Panc1 (cell line): ENCODE results near the gene CYP2J2. TPM values are rescaled to one million over a fixed set of nuclear protein-coding genes. Genes with fewer than 3 reads are reported as not detected.

ENCODE experiments used
- ATAC-seq: fragments of 200-7000 bp; cut with Tn5 transposase; 2 replicates; pipeline ENCODE4 v1.9.1; 2020; ENCODE audit warnings: mild to moderate bottlenecking, moderate library complexity
- BruUV-seq: library from RNA; stranded (reverse); fragments of 400-500 nt; replicated peaks from 2 replicates; lab custom pipeline; 2021; lab: Mats Ljungman, UMichigan
- CTCF ChIA-PET: fragments of 300-600 bp; sonication (Branson Sonifier 250); formaldehyde crosslinking; loops from one replicate; lab custom pipeline; 2022; ENCODE audit warnings: antibody characterized with exemption; lab: Charles Lee
- POLR2A ChIA-PET: fragments of 300-600 bp; sonication (Branson Sonifier 250); formaldehyde crosslinking; loops from one replicate; lab custom pipeline; 2022; ENCODE audit warnings: antibody characterized with exemption; lab: Charles Lee
- DNase-seq: peaks from one replicate; pipeline ENCODE4 v3.0.0-alpha.2; 2010; ENCODE audit warnings: low read depth, low spot score
- H3K27ac ChIP-seq: 2 replicates; pipeline ENCODE4 v1.5.1; 2011; ENCODE audit warnings: mild to moderate bottlenecking, low read length, inconsistent platforms
- H3K27me3 ChIP-seq: fragments of 200-500 bp; sonication (Bioruptor generic); 2 replicates; pipeline ENCODE4 v1.6.0; 2014; ENCODE audit warnings: low read length, inconsistent platforms; ENCODE audit not compliant: control insufficient read depth, insufficient read depth
- H3K36me3 ChIP-seq: fragments of 200-500 bp; sonication (Bioruptor generic); 2 replicates; pipeline ENCODE4 v1.5.1; 2014; ENCODE audit warnings: inconsistent platforms, mild to moderate bottlenecking, low read length, moderate library complexity; ENCODE audit not compliant: control insufficient read depth, insufficient read depth
- H3K4me1 ChIP-seq: 2 replicates; pipeline ENCODE4 v1.5.1; 2011; ENCODE audit warnings: inconsistent platforms, mild to moderate bottlenecking, low read length, moderate library complexity; ENCODE audit not compliant: control insufficient read depth, insufficient read depth
- H3K4me3 ChIP-seq, 2 experiments: 2 replicates each; pipeline ENCODE4 v1.5.1; 2011 to 2012; ENCODE audit warnings: low read depth in 2 of 2, low read length in 2 of 2, mild to moderate bottlenecking in 2 of 2, inconsistent platforms in 1 of 2, moderate library complexity in 1 of 2
- H3K9me3 ChIP-seq: fragments of 200-500 bp; sonication (Bioruptor generic); 2 replicates; pipeline ENCODE4 v1.5.1; 2014; ENCODE audit warnings: low read depth, mild to moderate bottlenecking, inconsistent platforms, low read length, moderate library complexity; ENCODE audit not compliant: control insufficient read depth, insufficient read depth
- CTCF ChIP-seq: fragments of 450-650 bp; IDR thresholded peaks from 2 replicates; pipeline ENCODE4 v1.5.1; 2017; ENCODE audit warnings: mild to moderate bottlenecking
- POLR2AphosphoS5 ChIP-seq: IDR thresholded peaks from 2 replicates; pipeline ENCODE4 v1.6.1; 2012; ENCODE audit warnings: mild to moderate bottlenecking, low read depth, low read length, moderate library complexity
- REST ChIP-seq, 2 experiments: IDR thresholded peaks; 2 replicates each; pipeline ENCODE4 v1.6.1; 2011 to 2012; ENCODE audit warnings: low read depth in 2 of 2, control low read depth in 1 of 2, low read length in 1 of 2, mild to moderate bottlenecking in 1 of 2, moderate library complexity in 1 of 2; ENCODE audit not compliant: insufficient read depth in 1 of 2
- SIN3A ChIP-seq: IDR thresholded peaks from 2 replicates; pipeline ENCODE4 v1.6.1; 2012; ENCODE audit warnings: low read depth, mild to moderate bottlenecking, low read length, moderate library complexity, borderline replicate concordance; ENCODE audit not compliant: insufficient read depth
- TCF7L2 ChIP-seq: IDR thresholded peaks from 2 replicates; pipeline ENCODE4 v1.6.1; 2011; ENCODE audit warnings: mild to moderate bottlenecking, low read depth, low read length, inconsistent platforms
- in situ Hi-C: cut with HindIII; loops from 2 replicates; pipeline ENCODE4 v1.10.0; 2016; ENCODE audit warnings: low sequenced_read_pairs, low pct_unique_long_range_greater_than_20kb
- intact Hi-C: fragments of 100-400 bp; cut with micrococcal nuclease; formaldehyde crosslinking; loops from one replicate; pipeline ENCODE4 v1.10.0; 2022; ENCODE audit not compliant: unreplicated experiment
- total RNA-seq: library from RNA; stranded (reverse); gene quantifications from one replicate; pipeline ENCODE4 v1.2.1, GENCODE V29; 2021; ENCODE audit not compliant: unreplicated experiment

CYP2J2 gene
- total RNA-seq, 1 experiment from 2014 or later: not detected

- no peak for ATAC-seq
- intact Hi-C loops (loop anchor here (2.0 to 5.0 kb wide), 2 partner anchors 43 to 163 kb away; no protein-coding TSS in a partner anchor), in situ Hi-C loops (no loop called here)
- Histone ChIP-seq H3K4me3 (no peak overlapping the region), H3K27ac (no peak overlapping the region), H3K4me1 (no peaks in the 10 kb centered on the region), H3K36me3 (no peaks in the 10 kb centered on the region; the same call in 1 of the 2 replicates), H3K9me3 (no peaks in the 10 kb centered on the region), H3K27me3 (peaks cover 14% of the 10 kb centered on the region; the same call in 1 of the 2 replicates)
- DNase-seq: no peak
- CTCF ChIA-PET: no interaction called here
- BruUV-seq: no TSS peak
- POLR2A ChIA-PET: no interaction called here
- no peak for TF ChIP-seq POLR2AphosphoS5
- no peak for TF ChIP-seq SIN3A
- no peak for TF ChIP-seq REST (IDR thresholded peaks at IDR 0.05; ENCODE audit: insufficient read depth in 1 of 2, low read depth in 2 of 2, low read length in 1 of 2)
- TF ChIP-seq TCF7L2: no peak
- TF ChIP-seq CTCF: no peak
These were observed 19.2 kb upstream of the CYP2J2 start for GRCh38 chr1:59945790-59946189.

- H3K36me3 ChIP-seq: no peaks in the 10 kb centered on the region
- H3K9me3 ChIP-seq: no peaks in the 10 kb centered on the region
- CTCF ChIA-PET: no interaction called here
- BruUV-seq: no TSS peak
- no peak overlapping the region for H3K27ac ChIP-seq
- intact Hi-C loops: no loop called here
- POLR2A ChIA-PET: no interaction called here
- H3K4me3 ChIP-seq: no peak overlapping the region
- no peak for TF ChIP-seq POLR2AphosphoS5
- no peak for TF ChIP-seq REST (IDR thresholded peaks at IDR 0.05; ENCODE audit: insufficient read depth in 1 of 2, low read depth in 2 of 2, low read length in 1 of 2)
- no peak for TF ChIP-seq CTCF
- TF ChIP-seq TCF7L2: no peak
- TF ChIP-seq SIN3A: no peak
- in situ Hi-C loops: no loop called here
- peaks cover 14% of the 10 kb centered on the region; the same call in 1 of the 2 replicates for H3K27me3 ChIP-seq
- DNase-seq: no peak
- no peak for ATAC-seq
- H3K4me1 ChIP-seq: no peaks in the 10 kb centered on the region
These were observed 12.8 kb upstream of the CYP2J2 start for GRCh38 chr1:59939393-59939792.
